8988T (cell line): ENCODE measurements around the gene CST9.

Experiments
- DNase-seq: peaks from one replicate; pipeline ENCODE4 v3.0.0; 2011

The CST9 gene, protein sequence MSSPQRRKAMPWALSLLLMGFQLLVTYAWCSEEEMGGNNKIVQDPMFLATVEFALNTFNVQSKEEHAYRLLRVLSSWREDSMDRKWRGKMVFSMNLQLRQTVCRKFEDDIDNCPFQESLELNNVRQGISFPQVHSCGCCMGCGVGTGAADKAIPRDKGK

GRCh38 chr20:23605867-23606651 lies at the start of gene CST9:
TSS of gene CST9 (minus strand) at chr20:23605917. CDS start at chr20:23605864, 53 bp downstream.
- DNase-seq: no peak

DNA sequence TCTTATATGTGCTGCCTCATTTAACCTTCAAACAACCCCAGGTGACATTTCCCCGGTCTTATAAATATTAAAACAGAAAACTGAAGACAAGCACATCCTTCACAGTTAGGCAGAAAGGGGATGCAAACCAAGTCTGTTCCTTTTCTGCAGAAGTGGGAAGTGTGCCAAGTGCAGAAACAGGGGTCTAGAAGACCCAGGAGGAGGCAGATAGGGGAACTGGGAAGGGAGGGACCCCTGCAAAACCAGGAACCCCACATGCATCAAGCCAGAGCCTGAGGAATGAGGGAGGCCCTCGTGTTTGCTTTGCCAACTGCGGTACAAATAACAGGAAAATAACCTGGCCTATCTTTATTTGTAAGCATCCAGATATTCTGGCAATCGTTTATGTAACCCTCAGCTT lies 49.0 kb upstream of the CST9 start:
- DNase-seq: no peak

DNA sequence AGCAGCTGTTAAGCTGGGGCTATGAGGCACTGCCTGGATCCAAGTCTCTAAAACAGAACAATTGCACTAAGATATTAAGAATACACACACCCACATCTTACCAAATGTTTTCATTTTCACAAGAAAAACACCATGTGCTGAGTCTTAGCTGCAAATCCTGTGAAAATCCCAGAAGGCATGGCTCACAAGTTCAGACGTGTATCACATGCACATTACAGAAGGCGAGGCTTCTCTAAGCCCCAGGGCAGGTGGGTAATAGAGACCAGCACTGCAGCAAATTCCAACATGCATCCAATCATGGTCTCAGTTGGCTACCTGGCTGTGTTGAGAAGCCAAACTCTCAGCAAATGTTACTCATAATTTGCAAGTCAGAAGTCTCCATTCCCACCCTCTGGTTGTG lies 48.3 kb upstream of the CST9 start:
- no peak for DNase-seq

- DNase-seq: no peak
These were observed 47.8 kb upstream of the CST9 start for GRCh38 chr20:23653400-23653938.

DNA sequence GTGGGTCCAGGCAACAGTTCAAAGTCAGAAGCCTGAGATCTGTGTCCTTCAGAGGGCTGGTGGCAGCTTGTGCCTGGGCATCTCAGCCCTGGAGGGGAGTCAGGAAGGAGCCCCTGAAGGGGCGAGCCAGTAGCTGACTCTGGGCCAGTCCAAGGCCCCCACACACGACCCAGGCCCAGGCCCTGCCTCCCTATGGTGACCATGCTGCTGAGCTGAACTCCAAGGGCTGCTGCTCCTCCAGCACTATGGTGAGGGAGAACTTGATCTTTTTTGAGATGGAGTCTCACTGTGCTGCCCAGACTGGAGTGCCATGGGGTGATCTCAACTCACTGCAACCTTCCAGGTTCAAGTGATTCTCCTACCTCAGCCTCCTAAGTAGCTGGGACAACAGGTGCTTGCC lies 47.2 kb upstream of the CST9 start:
- DNase-seq: no peak

- no peak for DNase-seq
These were observed 46.7 kb upstream of the CST9 start for GRCh38 chr20:23652371-23652770.

- no peak for DNase-seq
These were observed 45.4 kb upstream of the CST9 start for GRCh38 chr20:23651117-23651516.

DNA sequence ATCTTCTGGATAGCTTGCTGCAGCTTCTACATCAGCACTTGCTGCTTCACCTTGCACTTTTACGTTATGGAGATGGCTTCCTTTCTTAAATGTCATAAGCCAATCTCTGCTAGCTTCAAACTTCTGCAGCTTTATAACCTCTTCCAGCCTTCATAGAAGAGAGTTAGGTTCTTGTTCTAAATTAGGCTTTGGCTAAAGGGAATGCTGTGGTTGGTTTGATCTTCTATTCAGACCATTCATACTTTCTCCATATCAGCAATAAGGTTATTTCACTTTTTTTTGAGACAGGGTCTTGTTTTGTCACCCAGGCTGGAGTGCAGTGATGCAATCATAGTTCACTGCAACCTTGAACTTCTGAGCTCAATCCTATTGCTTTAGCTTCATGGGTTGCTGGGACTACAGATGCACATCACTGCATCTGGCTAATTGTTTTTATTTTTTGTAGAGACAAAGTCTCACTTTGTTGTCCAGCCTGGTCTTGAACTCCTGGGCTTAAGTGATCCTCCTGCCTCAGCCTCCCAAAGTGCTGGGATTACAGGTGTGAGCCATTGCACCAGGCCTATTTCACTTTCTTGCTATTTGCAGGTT lies 44.2 kb upstream of the CST9 start:
- DNase-seq: no peak

DNA sequence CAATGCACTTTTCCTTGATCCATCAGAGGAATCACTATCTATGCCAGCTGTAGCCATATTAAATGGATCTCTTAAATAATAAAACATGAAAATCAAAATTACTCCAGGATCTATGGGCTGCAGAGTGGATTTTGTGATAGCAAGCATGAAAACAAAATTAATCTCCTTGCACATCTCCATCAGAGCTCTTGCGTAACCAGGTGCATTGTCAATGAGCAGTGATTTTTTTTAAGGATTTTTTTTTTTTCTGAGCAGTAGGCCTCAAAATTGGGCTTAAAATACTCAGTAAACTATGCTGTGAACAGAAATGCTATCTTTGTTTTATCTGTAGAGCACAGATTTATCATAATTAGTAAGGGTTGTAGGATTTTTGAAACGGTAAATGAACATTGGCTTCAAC lies 43.5 kb upstream of the CST9 start:
- no peak for DNase-seq

- DNase-seq: no peak
These were observed 41.6 kb upstream of the CST9 start for GRCh38 chr20:23647346-23647745.

GRCh38 chr20:23646106-23646873 lies 40.6 kb upstream of the CST9 start:
- DNase-seq: no peak

GRCh38 chr20:23645575-23645974 lies 39.9 kb upstream of the CST9 start:
- no peak for DNase-seq

DNA sequence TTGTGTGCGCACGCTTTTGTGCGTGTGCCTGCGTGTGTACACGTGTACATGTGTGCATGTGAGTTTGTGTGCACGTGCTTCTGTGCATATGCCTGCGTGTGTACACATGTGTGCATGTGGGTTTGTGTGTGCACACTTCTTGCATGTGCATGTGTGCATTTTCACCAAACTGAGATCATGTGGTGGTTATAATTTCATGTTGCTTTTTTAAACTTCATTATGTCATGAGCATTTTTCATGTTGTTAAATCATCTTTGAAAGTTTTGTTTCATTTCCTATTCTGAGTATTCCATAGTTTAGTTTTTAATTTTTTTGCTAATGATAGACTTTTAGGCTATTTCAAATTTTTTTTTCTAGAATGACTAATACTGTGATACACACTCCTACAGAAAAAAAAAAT lies 38.4 kb upstream of the CST9 start:
- no peak for DNase-seq

GRCh38 chr20:23643659-23644058 lies 37.9 kb upstream of the CST9 start:
- DNase-seq: no peak

DNA sequence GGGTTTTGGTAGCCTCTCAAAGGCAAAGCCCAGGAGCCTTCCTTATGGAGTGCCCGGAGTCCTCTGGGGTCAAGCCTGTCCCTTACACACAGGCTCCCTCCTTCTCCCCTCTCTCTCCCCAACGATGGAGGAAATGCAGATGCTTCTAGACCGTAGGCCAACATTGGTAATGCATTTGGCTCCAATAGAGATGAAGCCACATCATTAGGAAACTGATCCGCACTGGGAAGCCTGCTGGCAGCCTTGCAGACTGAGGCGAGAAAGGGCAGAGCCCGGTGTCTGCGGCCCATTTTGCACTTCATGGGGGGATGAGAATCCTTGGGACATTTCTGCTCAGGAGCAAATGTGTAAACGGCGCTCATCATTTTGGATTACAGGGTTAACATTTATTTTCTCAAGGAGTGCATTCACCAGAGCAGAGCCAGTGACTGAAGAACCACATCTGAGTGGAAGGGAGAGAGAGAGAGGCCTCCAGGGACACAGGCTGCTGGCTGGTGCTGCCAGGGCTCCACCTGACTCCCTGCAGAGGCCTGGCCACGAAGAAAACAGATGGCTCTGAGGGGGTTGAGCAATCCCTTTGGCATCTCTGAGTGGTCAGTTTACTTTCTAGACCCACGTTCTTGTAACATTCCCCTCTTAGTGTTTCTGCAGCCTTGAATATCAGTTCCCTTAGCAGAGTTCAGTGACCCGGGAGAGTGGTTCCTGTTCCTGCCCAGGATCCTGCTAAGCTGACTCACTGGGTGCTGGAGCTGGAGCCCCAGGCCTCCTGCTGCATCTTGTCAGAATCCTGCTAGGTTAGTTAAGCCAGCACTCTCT lies 36.4 kb upstream of the CST9 start:
- DNase-seq: no peak

DNA sequence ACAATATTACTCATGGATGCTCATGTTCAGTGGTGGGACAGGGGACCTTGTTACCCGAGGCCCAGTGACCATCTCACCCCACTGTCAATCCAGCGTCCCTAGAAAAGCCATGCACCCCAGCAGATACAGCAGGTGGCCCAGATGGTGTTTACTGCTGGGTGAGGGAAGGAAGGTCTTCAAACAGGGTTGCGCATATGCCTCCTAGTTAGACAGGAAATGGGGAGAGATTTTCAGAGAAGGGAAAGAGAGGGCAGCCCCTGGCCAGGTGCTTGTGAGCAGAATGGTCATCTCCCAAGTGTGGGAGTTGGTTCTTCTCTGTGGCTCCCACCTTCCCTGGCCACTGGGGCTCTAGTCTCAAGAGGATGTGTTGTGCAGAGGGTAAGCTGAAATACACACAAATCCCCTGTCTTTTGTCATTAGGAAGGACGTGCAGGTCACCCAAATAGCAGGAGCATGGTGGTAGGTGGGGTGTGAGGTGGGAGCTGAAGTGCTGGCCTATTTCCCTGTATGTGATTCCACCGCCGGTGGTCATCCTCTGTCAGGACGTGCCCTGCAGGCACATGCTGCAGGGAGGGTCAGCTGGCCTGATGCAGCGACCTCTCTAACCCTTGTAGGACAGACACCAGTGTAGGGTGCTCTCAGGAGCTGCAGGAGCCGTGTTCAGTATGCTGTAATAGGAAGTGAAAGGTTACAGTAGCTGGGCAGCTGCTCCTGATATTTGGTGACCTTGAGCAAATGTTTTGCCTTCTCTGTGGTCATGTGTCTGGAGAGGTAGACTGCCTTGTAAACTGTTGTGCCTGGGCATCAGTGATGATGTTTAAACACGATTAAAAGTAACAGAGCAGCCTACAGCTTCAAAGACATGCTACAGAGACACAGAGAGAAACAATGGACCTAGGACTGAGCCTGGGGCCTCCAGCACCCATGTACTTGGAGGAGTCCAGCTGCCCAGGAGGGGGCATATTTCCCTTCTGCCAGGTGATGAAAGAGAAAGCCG lies 35.3 kb upstream of the CST9 start:
- no peak for DNase-seq

DNA sequence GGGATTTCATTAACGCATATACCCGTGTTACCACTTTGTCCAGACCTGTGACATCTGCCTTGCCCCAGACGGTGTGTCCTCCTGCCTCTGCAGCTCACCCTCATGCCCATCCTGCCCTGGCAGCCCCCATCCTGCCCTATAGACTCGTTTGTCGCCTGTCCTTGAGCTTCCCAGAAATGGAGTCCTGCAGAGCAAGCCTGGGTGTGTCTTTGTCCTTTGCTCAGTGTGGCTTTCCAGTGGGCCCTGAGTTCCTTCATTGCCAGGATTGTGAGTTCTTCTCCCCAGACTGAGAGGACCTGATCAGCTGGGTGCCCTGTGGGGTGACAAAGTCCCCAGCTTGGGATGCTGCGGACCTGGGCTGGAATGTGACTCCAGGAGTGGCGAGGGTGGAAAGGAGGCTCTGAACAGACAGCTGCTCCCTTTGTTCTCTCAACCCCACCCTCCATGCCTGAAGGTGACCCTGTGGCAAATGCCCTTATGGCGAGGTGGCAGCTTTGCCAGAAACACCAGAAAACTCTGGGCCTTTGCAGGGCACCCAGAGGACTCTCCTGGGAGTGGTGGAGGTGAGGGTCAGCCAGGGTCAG lies 34.4 kb upstream of the CST9 start:
- DNase-seq: no peak

GRCh38 chr20:23639490-23639958 lies 33.8 kb upstream of the CST9 start:
- DNase-seq: no peak

DNA sequence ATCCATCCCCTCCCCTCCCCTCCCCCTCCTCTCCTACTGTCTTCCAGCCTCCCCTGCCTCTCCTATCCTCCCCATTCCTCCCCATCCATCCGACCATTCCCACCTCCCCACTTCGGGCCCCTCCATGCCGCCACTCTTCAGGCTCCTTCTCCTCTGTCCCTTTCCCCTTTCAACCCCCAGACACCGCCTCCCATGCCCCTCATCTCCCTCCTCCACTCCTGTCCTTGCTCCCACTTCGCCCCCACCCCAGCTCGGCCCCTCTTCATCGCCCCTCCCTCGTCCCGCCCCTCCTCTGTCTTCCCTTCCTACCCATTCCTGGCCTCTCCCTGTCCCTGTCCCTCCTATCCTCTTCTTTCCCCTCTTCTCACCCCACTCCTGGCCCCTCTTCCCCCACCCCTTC lies 32.6 kb upstream of the CST9 start:
- DNase-seq: no peak
